ENCODE results near the gene MBLAC2.

- TF ChIP-seq POLR2A (IDR thresholded peaks at IDR 0.05; ENCODE audit: low read depth, low read length) (no peak), TAF1 (IDR thresholded peaks at IDR 0.05; ENCODE audit: borderline replicate concordance, low read depth, low read length) (no peak)
These were observed 31.6 kb upstream of the MBLAC2 start for GRCh38 chr5:90506221-90506620.

Measured in GM12892 (cell line).